Hematopoietic multipotent progenitor cell treated with erythropoietin and hydrocortisone succinate and interleukin-3 and kit ligand, for 15 days (in vitro differentiated cells): ENCODE measurements around the gene SUPT6H.

Source experiments
- DNase-seq: peaks from one replicate; pipeline ENCODE4 v3.0.0-alpha.2; 2015; ENCODE audit warnings: low spot score

SUPT6H gene

GRCh38 chr17:28751600-28752366 is 89.8 kb downstream of the SUPT6H start:
- DNase-seq: no peak
